HepG2 (cell line): ENCODE data around the gene PMIS2. TPM values are rescaled to one million over a fixed set of nuclear protein-coding genes. Genes with fewer than 3 reads are reported as not detected.
A peak's percentile ranks its signal among the peaks of the same experiment; 100 is the strongest.

Experiments used
- ATAC-seq: fragments of 200-7000 bp; cut with Tn5 transposase; 3 replicates; pipeline ENCODE4 v1.9.1; 2020; ENCODE audit warnings: mild to moderate bottlenecking, moderate library complexity
- BruUV-seq: library from RNA; stranded (reverse); fragments of 400-500 nt; replicated peaks from 2 replicates; lab custom pipeline; 2021; lab: Mats Ljungman, UMichigan
- CTCF ChIA-PET: fragments of 300-600 bp; formaldehyde crosslinking; extraction: SDS; loops from one replicate; lab custom pipeline; 2021; ENCODE audit warnings: low total read pairs, inconsistent platforms, low intra/inter-chr PET ratio; lab: Yijun Ruan, JAX
- POLR2A ChIA-PET: fragments of 350-600 bp; sonication (Branson Sonifier 250); formaldehyde crosslinking; loops from one replicate; lab custom pipeline; 2020; ENCODE audit warnings: antibody characterized with exemption, inconsistent platforms; lab: Yijun Ruan, JAX
- DNase-seq: peaks from one replicate; pipeline ENCODE4 v3.0.0-alpha.2; 2015; ENCODE audit warnings: low spot score
- FAIRE-seq: peaks from 3 replicates; lab custom pipeline; 2011; peaks lifted over from hg19 to GRCh38; lab: Jason Lieb, UNC
- H2AFZ ChIP-seq: one replicate; pipeline ENCODE4 v1.6.1; 2011; ENCODE audit warnings: low read length, inconsistent platforms
- H3K27ac ChIP-seq: fragments of 300-600 bp; 3 replicates; pipeline ENCODE4 v1.8.0; 2011; ENCODE audit warnings: mixed run types, mild to moderate bottlenecking, mixed read lengths, low read length, inconsistent platforms; ENCODE audit not compliant: insufficient read depth; ENCODE audit errors: extremely low read length
- H3K27me3 ChIP-seq, 2 experiments: fragments of 200-600 bp in 1 of 2; 2 replicates in 1 of 2; 3 replicates in 1 of 2; pipeline versions ENCODE4 v1.6.0 to v1.8.0; 2011; ENCODE audit warnings: low read length in 2 of 2, mild to moderate bottlenecking in 2 of 2, moderate library complexity in 2 of 2, inconsistent platforms in 1 of 2; ENCODE audit not compliant: insufficient read depth in 2 of 2, control insufficient read depth in 1 of 2
- H3K36me3 ChIP-seq, 2 experiments: fragments of 200-600 bp in 1 of 2; replicated peaks in 1 of 2; 2 replicates in 1 of 2; 3 replicates in 1 of 2; pipeline versions ENCODE4 v1.5.1 to v1.8.0; 2011; ENCODE audit warnings: low read length in 2 of 2, inconsistent platforms in 1 of 2; ENCODE audit not compliant: insufficient read depth in 2 of 2, control insufficient read depth in 1 of 2
- H3K4me1 ChIP-seq: 2 replicates; pipeline ENCODE4 v1.5.1; 2012; ENCODE audit warnings: low read length, inconsistent platforms; ENCODE audit not compliant: insufficient read depth
- H3K4me2 ChIP-seq: 2 replicates; pipeline ENCODE4 v1.6.0; 2011; ENCODE audit warnings: low read depth, low read length, inconsistent platforms
- H3K4me3 ChIP-seq, 3 experiments: fragments of 200-600 bp in 1 of 3; sonication (generic), shearing (Covaris generic) in 1 of 3; replicated peaks in 1 of 3; 2 replicates each; pipeline ENCODE4 v1.5.1; 2011 to 2016; ENCODE audit warnings: low read length in 3 of 3, inconsistent platforms in 2 of 3, low read depth in 2 of 3, mild to moderate bottlenecking in 2 of 3, control low read depth in 1 of 3, mixed read lengths in 1 of 3; ENCODE audit not compliant: insufficient read depth in 1 of 3
- H3K79me2 ChIP-seq: one replicate; pipeline ENCODE4 v1.6.1; 2011; ENCODE audit warnings: low read length, inconsistent platforms; ENCODE audit not compliant: insufficient read depth
- H3K9ac ChIP-seq: 2 replicates; pipeline ENCODE4 v1.6.0; 2011; ENCODE audit warnings: mild to moderate bottlenecking, low read depth, low read length, inconsistent platforms; ENCODE audit not compliant: insufficient read depth
- H3K9me3 ChIP-seq: 2 replicates; pipeline ENCODE4 v1.5.1; 2012; ENCODE audit warnings: mild to moderate bottlenecking, low read length
- H4K20me1 ChIP-seq: 2 replicates; pipeline ENCODE4 v1.6.0; 2011; ENCODE audit warnings: inconsistent platforms, mild to moderate bottlenecking, low read length, moderate library complexity; ENCODE audit not compliant: insufficient read depth
- ATF5 ChIP-seq: sonication (generic); formaldehyde crosslinking; IDR thresholded peaks from 2 replicates; pipeline ENCODE4 v1.4.0; 2020; ENCODE audit warnings: mild to moderate bottlenecking, low read depth, missing genetic modification reagents
- DZIP1 ChIP-seq: sonication (generic); formaldehyde crosslinking; IDR thresholded peaks from 2 replicates; pipeline ENCODE4 v1.5.0; 2020; ENCODE audit warnings: mild to moderate bottlenecking, missing genetic modification reagents
- ETV5 ChIP-seq: IDR thresholded peaks from 2 replicates; pipeline ENCODE4 v1.6.1; 2018; ENCODE audit warnings: missing biosample characterization, missing genetic modification reagents, inconsistent platforms, borderline replicate concordance
- IKZF4 ChIP-seq: sonication (generic); formaldehyde crosslinking; IDR thresholded peaks from 2 replicates; pipeline ENCODE4 v1.5.1; 2020; ENCODE audit warnings: borderline replicate concordance, mild to moderate bottlenecking, low read depth, missing genetic modification reagents; ENCODE audit errors: not compliant biosample characterization
- JDP2 ChIP-seq: sonication (generic); formaldehyde crosslinking; IDR thresholded peaks from 2 replicates; pipeline ENCODE4 v1.8.1; 2022; ENCODE audit warnings: missing genetic modification reagents, borderline replicate concordance
- KDM1A ChIP-seq: IDR thresholded peaks from 2 replicates; pipeline ENCODE4 v1.6.1; 2016; ENCODE audit warnings: missing compliant biosample characterization
- RFX1 ChIP-seq: fragments of 450-650 bp; IDR thresholded peaks from 2 replicates; pipeline ENCODE4 v1.6.1; 2017
- RFX3 ChIP-seq: IDR thresholded peaks from 2 replicates; pipeline ENCODE4 v1.6.1; 2016; ENCODE audit warnings: missing biosample characterization, missing genetic modification reagents
- ZKSCAN5 ChIP-seq: sonication (generic); formaldehyde crosslinking; IDR thresholded peaks from 2 replicates; pipeline ENCODE4 v1.5.1; 2020; ENCODE audit warnings: mild to moderate bottlenecking, missing genetic modification reagents
- ZNF136 ChIP-seq: sonication (generic); formaldehyde crosslinking; IDR thresholded peaks from 2 replicates; pipeline ENCODE4 v1.8.1; 2022; ENCODE audit warnings: low read depth, mild to moderate bottlenecking, moderate library complexity, missing genetic modification reagents
- ZNF17 ChIP-seq: sonication (generic); formaldehyde crosslinking; IDR thresholded peaks from 2 replicates; pipeline ENCODE4 v1.5.0; 2020; ENCODE audit warnings: mild to moderate bottlenecking, missing genetic modification reagents
- ZNF326 ChIP-seq: sonication (generic); formaldehyde crosslinking; IDR thresholded peaks from 2 replicates; pipeline ENCODE4 v1.4.0; 2020; ENCODE audit warnings: missing genetic modification reagents, borderline replicate concordance
- ZNF564 ChIP-seq: sonication (generic); formaldehyde crosslinking; IDR thresholded peaks from 2 replicates; pipeline ENCODE4 v1.8.1; 2023; ENCODE audit warnings: mild to moderate bottlenecking, missing genetic modification reagents
- ZNF605 ChIP-seq: sonication (generic); formaldehyde crosslinking; IDR thresholded peaks from 2 replicates; pipeline ENCODE4 v1.8.0; 2022; ENCODE audit warnings: mild to moderate bottlenecking, missing genetic modification reagents
- ZNF713 ChIP-seq: sonication (generic); formaldehyde crosslinking; IDR thresholded peaks from 2 replicates; pipeline ENCODE4 v1.4.0; 2020; ENCODE audit warnings: mild to moderate bottlenecking, missing genetic modification reagents
- WGBS: methylation state at CpG from one replicate; pipeline ENCODE4 v1.1.6; 2017; ENCODE audit warnings: low lambda C conversion rate; 5-methylcytosine and 5-hydroxymethylcytosine counted together
- in situ Hi-C: cut with HindIII; loops from 2 replicates; pipeline ENCODE4 v1.10.0; 2017; ENCODE audit warnings: low pct_unique_long_range_greater_than_20kb; ENCODE audit not compliant: extremely low pct_ligation_motif_present
- intact Hi-C: fragments of 100-400 bp; cut with micrococcal nuclease; formaldehyde crosslinking; loops from one replicate; pipeline ENCODE4 v1.10.0; 2022; ENCODE audit not compliant: unreplicated experiment
- polyA plus RNA-seq, 8 experiments: library from polyadenylated mRNA; depleted of rRNA in 3 of 8; stranded (reverse) in 7 of 8; unstranded in 1 of 8; fragments of >200 nt; fragmentation: Illumina TruSeq in 4 of 8; extraction: Trizol in 4 of 8; gene quantifications; 2 replicates each; pipeline versions ENCODE4 v1.2.1 to v1.2.3, GENCODE V29; 2011 to 2016; ENCODE audit warnings: low read depth in 4 of 8, missing spikeins in 1 of 8, mixed read lengths in 1 of 8; ENCODE audit not compliant: insufficient read depth in 1 of 8
- total RNA-seq, 5 experiments: library from RNA; depleted of rRNA; stranded (reverse); fragments of >200 nt; fragmentation: Illumina TruSeq; extraction: Trizol; gene quantifications; 2 replicates each; pipeline ENCODE4 v1.2.3, GENCODE V29; 2016; ENCODE audit warnings: low read depth in 1 of 5
- TF ChIP-seq, protein P1 (sequence below): sonication (generic); formaldehyde crosslinking; IDR thresholded peaks from 2 replicates; pipeline ENCODE4 v1.4.0; 2020; ENCODE audit warnings: mild to moderate bottlenecking, missing genetic modification reagents, borderline replicate concordance

PMIS2 gene
- total and polyA plus RNA-seq, 2 of the 13 experiments (the other 11 are each of a cell fraction or from before 2014, with no cell fraction given) = not detected

- TF ChIP-seq, protein P1, sequence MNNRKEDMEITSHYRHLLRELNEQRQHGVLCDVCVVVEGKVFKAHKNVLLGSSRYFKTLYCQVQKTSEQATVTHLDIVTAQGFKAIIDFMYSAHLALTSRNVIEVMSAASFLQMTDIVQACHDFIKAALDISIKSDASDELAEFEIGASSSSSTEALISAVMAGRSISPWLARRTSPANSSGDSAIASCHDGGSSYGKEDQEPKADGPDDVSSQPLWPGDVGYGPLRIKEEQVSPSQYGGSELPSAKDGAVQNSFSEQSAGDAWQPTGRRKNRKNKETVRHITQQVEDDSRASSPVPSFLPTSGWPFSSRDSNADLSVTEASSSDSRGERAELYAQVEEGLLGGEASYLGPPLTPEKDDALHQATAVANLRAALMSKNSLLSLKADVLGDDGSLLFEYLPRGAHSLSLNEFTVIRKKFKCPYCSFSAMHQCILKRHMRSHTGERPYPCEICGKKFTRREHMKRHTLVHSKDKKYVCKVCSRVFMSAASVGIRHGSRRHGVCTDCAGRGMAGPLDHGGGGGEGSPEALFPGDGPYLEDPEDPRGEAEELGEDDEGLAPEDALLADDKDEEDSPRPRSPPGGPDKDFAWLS (CRISPR knock-in tag) = no peak
- TF ChIP-seq KDM1A = no peak
- TF ChIP-seq, all 625 proteins: peak for 251
These were observed 40.7 kb upstream of the PMIS2 start, which contains the start of gene TMEM147 (continued) for GRCh38 chr19:35545001-35545854.

DNA sequence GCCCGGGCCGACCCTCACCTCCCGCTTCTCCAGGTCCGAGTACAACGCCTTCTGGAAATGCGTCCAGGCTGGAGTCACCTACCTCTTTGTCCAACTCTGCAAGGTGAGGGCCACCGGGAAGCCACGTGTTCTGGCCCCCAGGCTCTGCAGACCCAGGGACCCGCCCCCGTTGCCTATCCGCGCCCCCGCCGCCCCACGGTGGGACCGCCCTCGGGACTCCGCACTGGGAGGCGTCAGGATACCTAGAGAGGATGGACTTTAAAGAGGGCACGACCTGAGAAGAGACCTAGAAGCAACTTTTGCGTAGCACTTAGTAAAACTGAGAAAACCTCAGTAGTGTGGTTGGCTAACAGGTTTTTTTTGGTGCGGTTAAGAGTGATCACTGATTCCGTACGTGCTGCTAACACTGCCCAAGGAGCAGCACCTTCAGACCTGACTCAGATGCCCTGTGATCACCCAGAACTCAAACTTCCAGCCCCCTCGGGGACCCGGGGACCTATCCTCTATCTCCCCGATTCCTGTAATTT, 40.1 kb upstream of the PMIS2 start:
- H3K27me3 ChIP-seq = no peaks in the 10 kb centered on the region; a peak in 1 of 5 replicates
- H3K4me1 ChIP-seq = peaks cover 43% of the 10 kb centered on the region
- ATAC-seq (peak; percentile 53), FAIRE-seq (no peak), DNase-seq (no peak)
- CTCF ChIA-PET = no interaction called here
- 3% methylated on average over 7 of the region's 27 CpGs for WGBS
- H3K27ac ChIP-seq = peak overlapping the region; percentile 66
- peak overlapping the region; percentile 88 for H3K9ac ChIP-seq
- intact Hi-C loops (loop anchor here (1.0 kb wide), 1 partner anchor 36 kb away; no protein-coding TSS in a partner anchor), in situ Hi-C loops (loop anchor here (5.0 kb wide), 2 partner anchors 96 to 171 kb away; partner anchors contain the start of genes ETV2 and KMT2B)
- H3K79me2 ChIP-seq = peaks cover 25% of the 10 kb centered on the region
- H3K4me3 ChIP-seq = peak overlapping the region; percentile 89 to 96 (median 92)
- no peak overlapping the region for H2AFZ ChIP-seq
- no peaks in the 10 kb centered on the region for H4K20me1 ChIP-seq
- BruUV-seq = no TSS peak
- POLR2A ChIA-PET = no interaction called here
- peak overlapping the region; percentile 87 for H3K4me2 ChIP-seq
- peaks cover 0 to 3% of the 10 kb centered on the region in 2 experiments; a peak in 3 of 5 replicates for H3K36me3 ChIP-seq
- H3K9me3 ChIP-seq = no peaks in the 10 kb centered on the region
- TF ChIP-seq ZNF326 (CRISPR knock-in tag) = no peak
- no peak for TF ChIP-seq IKZF4 (CRISPR knock-in tag)
- TF ChIP-seq ZNF605 (CRISPR knock-in tag) = peak; percentile 38; the same call in 1 of the 2 replicates
- no peak for TF ChIP-seq JDP2 (CRISPR knock-in tag)
- no peak for TF ChIP-seq ATF5 (CRISPR knock-in tag)
- no peak for TF ChIP-seq DZIP1
- no peak for TF ChIP-seq ZNF17
- no peak for TF ChIP-seq ZKSCAN5
- TF ChIP-seq ZNF136 (CRISPR knock-in tag) = no peak
- 0 out of 2 replicates have a peak, but pooled peaks have one; percentile 15 for TF ChIP-seq ZNF713 (CRISPR knock-in tag)
- no peak for TF ChIP-seq RFX1
- no peak for TF ChIP-seq RFX3
- TF ChIP-seq ZNF564 (CRISPR knock-in tag) = peak; percentile 32; the same call in 1 of the 2 replicates
- no peak for TF ChIP-seq ETV5 (CRISPR knock-in tag)
